ENCODE data around the gene RASGRP1.

The RASGRP1 gene

DNA sequence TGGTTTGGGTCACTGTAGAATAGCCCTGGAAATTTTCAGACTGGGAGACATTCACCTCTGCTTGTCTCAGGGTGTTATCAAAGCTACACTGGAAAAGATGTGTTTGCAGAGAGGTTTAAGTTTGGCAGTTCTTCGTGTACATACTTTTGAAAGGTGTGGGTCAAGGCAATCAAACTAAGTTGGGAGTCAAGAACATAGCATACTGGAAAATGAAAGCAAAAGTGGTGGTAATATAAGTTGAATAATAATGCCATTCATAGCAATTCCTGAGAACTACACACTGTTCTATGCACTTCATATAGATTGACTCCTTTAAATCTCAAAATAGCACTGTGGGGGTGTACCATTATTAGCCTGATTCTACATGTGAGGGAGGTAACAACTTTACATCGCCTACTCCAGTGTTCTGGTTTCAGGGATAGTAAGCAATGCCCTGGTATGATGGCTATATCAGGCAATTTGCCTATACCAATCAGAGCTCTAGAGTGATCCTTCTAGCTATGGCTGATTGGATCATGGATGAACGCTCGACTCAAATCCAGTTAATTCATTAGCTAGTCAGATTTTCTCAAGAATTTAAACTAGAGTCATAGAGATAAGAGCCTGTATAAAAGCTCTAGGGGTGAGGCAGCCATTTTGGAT, 44.6 kb upstream of the RASGRP1 start:
- TF ChIP-seq POLR2AphosphoS5 (IDR thresholded peaks at IDR 0.05; ENCODE audit: low read depth, low read length) (no peak), FOXP2 (optimal IDR thresholded peaks at IDR 0.05; ENCODE audit: borderline replicate concordance, extremely low read depth, extremely low read length, insufficient read depth) (no peak), TAF1 (IDR thresholded peaks at IDR 0.05; ENCODE audit: borderline replicate concordance, insufficient read depth, low read length) (no peak), SIN3A (IDR thresholded peaks at IDR 0.05; ENCODE audit: borderline replicate concordance, insufficient read depth, low read length) (no peak)
- TF ChIP-seq, protein P1, sequence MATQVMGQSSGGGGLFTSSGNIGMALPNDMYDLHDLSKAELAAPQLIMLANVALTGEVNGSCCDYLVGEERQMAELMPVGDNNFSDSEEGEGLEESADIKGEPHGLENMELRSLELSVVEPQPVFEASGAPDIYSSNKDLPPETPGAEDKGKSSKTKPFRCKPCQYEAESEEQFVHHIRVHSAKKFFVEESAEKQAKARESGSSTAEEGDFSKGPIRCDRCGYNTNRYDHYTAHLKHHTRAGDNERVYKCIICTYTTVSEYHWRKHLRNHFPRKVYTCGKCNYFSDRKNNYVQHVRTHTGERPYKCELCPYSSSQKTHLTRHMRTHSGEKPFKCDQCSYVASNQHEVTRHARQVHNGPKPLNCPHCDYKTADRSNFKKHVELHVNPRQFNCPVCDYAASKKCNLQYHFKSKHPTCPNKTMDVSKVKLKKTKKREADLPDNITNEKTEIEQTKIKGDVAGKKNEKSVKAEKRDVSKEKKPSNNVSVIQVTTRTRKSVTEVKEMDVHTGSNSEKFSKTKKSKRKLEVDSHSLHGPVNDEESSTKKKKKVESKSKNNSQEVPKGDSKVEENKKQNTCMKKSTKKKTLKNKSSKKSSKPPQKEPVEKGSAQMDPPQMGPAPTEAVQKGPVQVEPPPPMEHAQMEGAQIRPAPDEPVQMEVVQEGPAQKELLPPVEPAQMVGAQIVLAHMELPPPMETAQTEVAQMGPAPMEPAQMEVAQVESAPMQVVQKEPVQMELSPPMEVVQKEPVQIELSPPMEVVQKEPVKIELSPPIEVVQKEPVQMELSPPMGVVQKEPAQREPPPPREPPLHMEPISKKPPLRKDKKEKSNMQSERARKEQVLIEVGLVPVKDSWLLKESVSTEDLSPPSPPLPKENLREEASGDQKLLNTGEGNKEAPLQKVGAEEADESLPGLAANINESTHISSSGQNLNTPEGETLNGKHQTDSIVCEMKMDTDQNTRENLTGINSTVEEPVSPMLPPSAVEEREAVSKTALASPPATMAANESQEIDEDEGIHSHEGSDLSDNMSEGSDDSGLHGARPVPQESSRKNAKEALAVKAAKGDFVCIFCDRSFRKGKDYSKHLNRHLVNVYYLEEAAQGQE (IDR thresholded peaks at IDR 0.05; ENCODE audit: insufficient read depth in 1 of 2, low read depth in 2 of 2, low read length in 2 of 2) = no peak

GRCh38 chr15:38608682-38609081, 44.1 kb upstream of the RASGRP1 start:
- TF ChIP-seq TAF1 (IDR thresholded peaks at IDR 0.05; ENCODE audit: borderline replicate concordance, insufficient read depth, low read length) (no peak), SIN3A (IDR thresholded peaks at IDR 0.05; ENCODE audit: borderline replicate concordance, insufficient read depth, low read length) (no peak), FOXP2 (optimal IDR thresholded peaks at IDR 0.05; ENCODE audit: borderline replicate concordance, extremely low read depth, extremely low read length, insufficient read depth) (no peak), POLR2AphosphoS5 (IDR thresholded peaks at IDR 0.05; ENCODE audit: low read depth, low read length) (no peak)
- TF ChIP-seq, protein P1 (IDR thresholded peaks at IDR 0.05; ENCODE audit: insufficient read depth in 1 of 2, low read depth in 2 of 2, low read length in 2 of 2) = no peak

DNA sequence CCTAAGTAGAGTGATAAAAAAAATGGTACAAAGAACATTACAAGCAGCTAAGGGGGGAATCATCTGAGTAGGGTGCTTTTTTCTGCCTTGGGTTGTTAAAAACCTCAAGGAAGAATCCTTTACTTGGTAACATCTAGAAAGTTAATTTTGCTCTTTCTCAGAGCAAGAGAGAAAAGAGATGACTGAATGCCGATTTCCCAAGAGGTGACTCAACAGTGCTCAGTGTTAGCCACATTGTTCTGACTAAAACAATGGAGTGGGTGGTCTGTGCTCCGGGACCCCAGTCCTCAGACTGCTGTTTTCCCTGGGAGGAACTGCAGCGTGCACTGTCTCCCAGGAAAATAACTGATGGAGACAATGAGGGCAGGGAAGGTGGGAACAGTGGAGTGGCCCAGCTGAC, 41.1 kb upstream of the RASGRP1 start:
- TF ChIP-seq TAF1 (IDR thresholded peaks at IDR 0.05; ENCODE audit: borderline replicate concordance, insufficient read depth, low read length) (no peak), FOXP2 (optimal IDR thresholded peaks at IDR 0.05; ENCODE audit: borderline replicate concordance, extremely low read depth, extremely low read length, insufficient read depth) (no peak), POLR2AphosphoS5 (IDR thresholded peaks at IDR 0.05; ENCODE audit: low read depth, low read length) (no peak)
- TF ChIP-seq, protein P1 (IDR thresholded peaks at IDR 0.05; ENCODE audit: insufficient read depth in 1 of 2, low read depth in 2 of 2, low read length in 2 of 2) = no peak

GRCh38 chr15:38603672-38604071, 39.1 kb upstream of the RASGRP1 start:
- TF ChIP-seq POLR2AphosphoS5 (IDR thresholded peaks at IDR 0.05; ENCODE audit: low read depth, low read length) (no peak), SIN3A (IDR thresholded peaks at IDR 0.05; ENCODE audit: borderline replicate concordance, insufficient read depth, low read length) (no peak), FOXP2 (optimal IDR thresholded peaks at IDR 0.05; ENCODE audit: borderline replicate concordance, extremely low read depth, extremely low read length, insufficient read depth) (no peak), TAF1 (IDR thresholded peaks at IDR 0.05; ENCODE audit: borderline replicate concordance, insufficient read depth, low read length) (no peak)
- TF ChIP-seq, protein P1 (IDR thresholded peaks at IDR 0.05; ENCODE audit: insufficient read depth in 1 of 2, low read depth in 2 of 2, low read length in 2 of 2) = no peak

Data from PFSK-1 (cell line).